Brain microvascular endothelial cell (primary cell): ENCODE measurements around the gene TICRR.

Source experiments
- DNase-seq: peaks from one replicate; pipeline ENCODE4 v3.0.0-alpha.2; 2020
- H3K27ac ChIP-seq: fragments of 250-450 bp; sonication (Bioruptor Pico); 2 replicates; pipeline ENCODE4 v1.5.1; 2020; ENCODE audit warnings: mild to moderate bottlenecking, moderate library complexity
- H3K27me3 ChIP-seq: fragments of 250-450 bp; sonication (Bioruptor Pico); replicated peaks from 2 replicates; pipeline ENCODE4 v1.5.1; 2020; ENCODE audit warnings: mild to moderate bottlenecking
- H3K36me3 ChIP-seq: fragments of 250-450 bp; sonication (Bioruptor Pico); replicated peaks from 2 replicates; pipeline ENCODE4 v1.5.1; 2020; ENCODE audit warnings: mild to moderate bottlenecking
- H3K4me3 ChIP-seq: 2 replicates; pipeline ENCODE4 v1.5.1; 2011; ENCODE audit warnings: low read depth, mild to moderate bottlenecking, control low read depth, low read length, moderate library complexity
- CTCF ChIP-seq: IDR thresholded peaks from 2 replicates; pipeline ENCODE4 v1.5.1; 2011; ENCODE audit warnings: low read depth, mild to moderate bottlenecking, moderate library complexity, low read length, control low read depth, inconsistent platforms; ENCODE audit errors: missing control alignments
- in situ Hi-C: cut with HindIII; loops from 2 replicates; pipeline ENCODE4 v1.10.0; 2017; ENCODE audit warnings: low sequenced_read_pairs, low pct_ligation_motif_present

The TICRR gene

DNA sequence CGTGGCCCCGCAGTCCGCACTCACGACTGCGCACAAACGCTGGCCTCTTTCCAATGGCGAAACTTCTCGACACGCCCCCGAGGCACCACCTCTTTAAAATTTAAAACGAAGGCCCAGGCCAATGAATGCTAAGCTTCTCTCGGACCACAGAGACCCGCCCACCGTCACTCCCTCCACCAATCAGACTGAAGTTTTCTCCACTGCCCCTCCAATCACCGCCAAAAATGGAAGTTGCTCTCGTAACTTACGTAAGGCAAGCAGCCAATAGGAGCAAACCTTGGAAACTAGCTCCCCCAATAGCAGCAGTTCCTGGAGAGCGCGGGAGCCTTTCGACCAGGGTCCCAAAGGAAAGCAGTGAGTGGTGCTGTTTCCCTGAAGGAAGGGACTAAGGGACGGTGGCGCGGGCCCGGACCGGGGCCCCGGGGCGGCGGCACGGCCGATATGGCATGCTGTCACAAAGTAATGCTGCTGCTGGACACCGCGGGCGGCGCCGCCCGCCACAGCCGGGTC is at the start of gene TICRR:
Gene TICRR (plus strand): TSS at position 324 of the 510 bp plus-strand sequence. CDS start 118 bp downstream, at position 442.
- Histone ChIP-seq H3K4me3 (peak within 1 kb of the TSS; percentile 86), H3K36me3 (no peaks in the 10 kb centered on the region), H3K27ac (peak within 1 kb of the TSS; percentile 38), H3K27me3 (no peaks in the 10 kb centered on the region)
- in situ Hi-C loops = no loop called here
- TF ChIP-seq CTCF = no peak
- peak; percentile 100 for DNase-seq

- Histone ChIP-seq H3K27me3 (no peaks in the 10 kb centered on the region), H3K36me3 (no peaks in the 10 kb centered on the region), H3K4me3 (no peak overlapping the region), H3K27ac (no peak overlapping the region)
- no peak for DNase-seq
- TF ChIP-seq CTCF = no peak
- in situ Hi-C loops = no loop called here
These were observed 49.1 kb upstream of the TICRR start for GRCh38 chr15:89526181-89526580.

DNA sequence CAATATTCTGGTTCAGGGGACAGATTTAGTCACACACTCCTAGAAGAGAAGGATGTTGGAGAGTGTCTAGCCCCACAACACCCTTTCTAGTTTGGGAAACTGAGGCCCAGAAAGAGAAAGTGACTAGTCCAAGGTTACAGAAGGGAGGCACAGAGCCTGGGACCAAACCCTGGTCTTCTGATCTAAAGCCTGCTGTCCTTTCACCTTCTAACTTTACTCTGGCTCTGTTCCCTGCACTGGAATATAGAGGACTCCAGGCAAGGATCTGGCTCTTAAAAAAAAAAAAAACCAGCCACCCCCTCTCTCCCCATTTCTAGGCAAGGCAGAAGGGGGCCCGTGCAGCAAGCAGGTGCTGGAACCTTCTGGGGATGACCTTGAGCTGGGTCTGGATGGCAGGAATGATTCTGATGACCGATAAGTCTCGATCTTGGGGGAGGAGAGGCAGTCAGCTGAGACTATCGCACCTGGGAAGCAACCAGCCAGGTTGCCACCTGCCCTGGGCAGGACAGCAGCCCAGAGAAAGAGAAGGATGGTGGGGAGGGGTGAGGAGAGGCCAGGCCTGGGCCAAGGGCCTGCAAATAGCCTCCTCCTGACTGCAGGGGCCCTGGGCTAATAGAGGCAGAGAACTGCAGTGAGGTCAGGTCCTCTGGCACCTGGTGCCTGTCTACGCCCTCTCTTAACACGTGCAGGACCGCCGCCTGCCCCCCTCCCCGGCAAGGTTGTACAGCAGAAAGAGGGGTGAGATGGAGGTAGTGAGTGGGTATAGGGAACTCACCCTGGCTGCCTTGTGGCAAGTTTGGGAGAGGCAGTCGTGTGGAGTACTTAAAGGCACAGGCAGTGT is 48.4 kb upstream of the TICRR start:
- no peaks in the 10 kb centered on the region for H3K36me3 ChIP-seq
- no peak for DNase-seq
- H3K27me3 ChIP-seq = no peaks in the 10 kb centered on the region
- H3K27ac ChIP-seq = no peak overlapping the region
- no peak for TF ChIP-seq CTCF
- no peak overlapping the region for H3K4me3 ChIP-seq
- in situ Hi-C loops = no loop called here

GRCh38 chr15:89528757-89529352 is 46.4 kb upstream of the TICRR start:
- no peaks in the 10 kb centered on the region for H3K27me3 ChIP-seq
- no peak for DNase-seq
- no peaks in the 10 kb centered on the region for H3K36me3 ChIP-seq
- no peak overlapping the region for H3K27ac ChIP-seq
- H3K4me3 ChIP-seq = no peak overlapping the region
- in situ Hi-C loops = no loop called here
- no peak for TF ChIP-seq CTCF

DNA sequence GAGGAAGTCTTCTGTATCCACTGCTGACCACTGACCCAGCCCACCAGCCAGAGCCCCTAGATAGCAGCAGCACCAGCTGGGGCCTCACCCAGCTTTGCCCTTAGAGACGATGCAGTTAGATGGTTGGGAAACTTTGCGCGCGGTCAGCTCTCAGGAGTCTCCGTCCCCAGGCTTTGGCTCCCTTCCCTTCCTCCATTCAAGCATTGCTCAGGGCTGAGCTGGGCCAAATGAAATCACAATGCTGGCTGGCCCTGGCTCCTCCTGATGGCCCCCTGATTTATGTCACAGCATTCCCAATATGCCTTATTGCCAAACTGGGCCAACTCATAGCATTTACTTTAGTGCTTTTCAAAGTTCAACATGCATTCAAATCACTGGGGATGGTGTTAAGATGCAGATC is 44.3 kb upstream of the TICRR start:
- H3K27ac ChIP-seq = no peak overlapping the region
- no peak overlapping the region for H3K4me3 ChIP-seq
- no peaks in the 10 kb centered on the region for H3K27me3 ChIP-seq
- no peak for TF ChIP-seq CTCF
- DNase-seq = no peak
- in situ Hi-C loops = no loop called here
- H3K36me3 ChIP-seq = no peaks in the 10 kb centered on the region
